Right lung (tissue), 5 donors: ENCODE measurements around the gene VGLL2. TPM values are rescaled to one million over a fixed set of nuclear protein-coding genes. Genes with fewer than 3 reads are reported as not detected.

ENCODE experiments used
- DNase-seq, 2 donors: peaks; one replicate each; pipeline ENCODE4 v3.0.0-alpha.2; 2013
- polyA plus RNA-seq, 5 donors: library from polyadenylated mRNA; unstranded; fragments of 120-200 nt; gene quantifications; one replicate each; pipeline versions ENCODE4 v1.2.1 to v1.2.3, GENCODE V29; 2013; ENCODE audit warnings: inconsistent platforms in 1 of 5, low replicate concordance in 1 of 5; ENCODE audit not compliant: insufficient read length in 5 of 5, insufficient read depth in 1 of 5

The VGLL2 gene
- polyA plus RNA-seq, 5 donors, result 4.0 TPM; not detected in 4

GRCh38 chr6:117317261-117317660, 51.9 kb downstream of the VGLL2 start:
- no peak for DNase-seq

Other genes with a start within 250 kb of the VGLL2 start
- gene ROS1, start 160.4 kb downstream of the VGLL2 start, polyA plus RNA-seq, result 10 to 100 TPM; 14.5 to 85.1 (median 27.2) TPM
- 10 to 100 TPM; 27.1 to 47.8 (median 35.5) TPM for gene DCBLD1, start 217.1 kb downstream of the VGLL2 start, polyA plus RNA-seq